Muscle layer of colon (tissue), 2 donors: ENCODE results near the gene PIK3R1.

Experiments used
- H3K27ac ChIP-seq: one replicate; pipeline ENCODE4 v1.7.0; 2013; ENCODE audit warnings: low read depth, mild to moderate bottlenecking, low read length, moderate library complexity
- H3K27me3 ChIP-seq, 2 donors: one replicate each; pipeline ENCODE4 v1.7.0; 2013; ENCODE audit warnings: low read length in 2 of 2, mild to moderate bottlenecking in 2 of 2; ENCODE audit not compliant: insufficient read depth in 2 of 2, control insufficient read depth in 1 of 2
- H3K36me3 ChIP-seq: one replicate; pipeline ENCODE4 v1.7.0; 2013; ENCODE audit warnings: mild to moderate bottlenecking, low read length; ENCODE audit not compliant: insufficient read depth
- H3K4me1 ChIP-seq: one replicate; pipeline ENCODE4 v1.7.0; 2013; ENCODE audit warnings: mild to moderate bottlenecking, low read length; ENCODE audit not compliant: insufficient read depth
- H3K4me3 ChIP-seq, 2 donors: one replicate each; pipeline ENCODE4 v1.7.0; 2013; ENCODE audit warnings: low read length in 2 of 2, low read depth in 1 of 2, mild to moderate bottlenecking in 1 of 2, moderate library complexity in 1 of 2
- H3K9ac ChIP-seq: one replicate; pipeline ENCODE4 v1.7.0; 2013; ENCODE audit warnings: low read length
- H3K9me3 ChIP-seq: one replicate; pipeline ENCODE4 v1.7.0; 2013; ENCODE audit warnings: mild to moderate bottlenecking, low read length
- donor health status: abdominal sarcoma.
- donor health status: Adenocarcinoma of cecum.

Gene PIK3R1

GRCh38 chr5:68253624-68254585 is 38.3 kb downstream of the PIK3R1 start:
- Histone ChIP-seq H3K9me3 (no peaks in the 10 kb centered on the region), H3K27ac (peak overlapping the region; percentile 68), H3K4me1 (peaks cover 96% of the 10 kb centered on the region), H3K27me3 (no peaks in the 10 kb centered on the region), H3K36me3 (no peaks in the 10 kb centered on the region), H3K4me3 (peak overlapping the region in 1 of 2 donors; percentile 2), H3K9ac (peak overlapping the region; percentile 18)

GRCh38 chr5:68254810-68255209 is 39.3 kb downstream of the PIK3R1 start:
- Histone ChIP-seq H3K27me3 (no peaks in the 10 kb centered on the region), H3K9ac (no peak overlapping the region), H3K4me3 (no peak overlapping the region), H3K27ac (peak overlapping the region; percentile 68), H3K4me1 (peaks cover 96% of the 10 kb centered on the region), H3K9me3 (no peaks in the 10 kb centered on the region), H3K36me3 (no peaks in the 10 kb centered on the region)

- Histone ChIP-seq H3K36me3 (no peaks in the 10 kb centered on the region), H3K4me3 (peak overlapping the region in 1 of 2 donors; percentile 2), H3K27me3 (no peaks in the 10 kb centered on the region), H3K27ac (peak overlapping the region; percentile 68), H3K4me1 (peaks cover 96% of the 10 kb centered on the region), H3K9ac (no peak overlapping the region), H3K9me3 (no peaks in the 10 kb centered on the region)
These were observed 40.0 kb downstream of the PIK3R1 start for GRCh38 chr5:68255305-68256120.

- Histone ChIP-seq H3K27ac (peak overlapping the region; percentile 64), H3K9me3 (no peaks in the 10 kb centered on the region), H3K9ac (no peak overlapping the region), H3K4me1 (peaks cover 95% of the 10 kb centered on the region), H3K36me3 (no peaks in the 10 kb centered on the region), H3K4me3 (no peak overlapping the region), H3K27me3 (no peaks in the 10 kb centered on the region)
These were observed 41.7 kb downstream of the PIK3R1 start for GRCh38 chr5:68257210-68257609.

GRCh38 chr5:68258531-68258930 is 43.0 kb downstream of the PIK3R1 start:
- Histone ChIP-seq H3K4me3 (peak overlapping the region in 1 of 2 donors; percentile 2), H3K4me1 (peaks cover 86% of the 10 kb centered on the region), H3K36me3 (no peaks in the 10 kb centered on the region), H3K9me3 (no peaks in the 10 kb centered on the region), H3K9ac (no peak overlapping the region), H3K27ac (peak overlapping the region; percentile 64), H3K27me3 (no peaks in the 10 kb centered on the region)

- peaks cover 85% of the 10 kb centered on the region for H3K4me1 ChIP-seq
- no peaks in the 10 kb centered on the region for H3K36me3 ChIP-seq
- H3K9ac ChIP-seq: no peak overlapping the region
- peak overlapping the region; percentile 60 for H3K27ac ChIP-seq
- H3K27me3 ChIP-seq: no peaks in the 10 kb centered on the region
- no peaks in the 10 kb centered on the region for H3K9me3 ChIP-seq
- no peak overlapping the region for H3K4me3 ChIP-seq
These were observed 44.1 kb downstream of the PIK3R1 start for GRCh38 chr5:68259700-68260099.

GRCh38 chr5:68260467-68260866 is 44.9 kb downstream of the PIK3R1 start:
- H3K9me3 ChIP-seq: no peaks in the 10 kb centered on the region
- no peaks in the 10 kb centered on the region for H3K36me3 ChIP-seq
- no peaks in the 10 kb centered on the region for H3K27me3 ChIP-seq
- no peak overlapping the region for H3K9ac ChIP-seq
- H3K27ac ChIP-seq: peak overlapping the region; percentile 19
- H3K4me1 ChIP-seq: peaks cover 85% of the 10 kb centered on the region
- no peak overlapping the region for H3K4me3 ChIP-seq

- peak overlapping the region; percentile 41 for H3K27ac ChIP-seq
- H3K4me1 ChIP-seq: peaks cover 87% of the 10 kb centered on the region
- H3K36me3 ChIP-seq: no peaks in the 10 kb centered on the region
- H3K9me3 ChIP-seq: no peaks in the 10 kb centered on the region
- no peak overlapping the region for H3K4me3 ChIP-seq
- no peak overlapping the region for H3K9ac ChIP-seq
- no peaks in the 10 kb centered on the region for H3K27me3 ChIP-seq
These were observed 45.6 kb downstream of the PIK3R1 start for GRCh38 chr5:68261169-68261568.

- Histone ChIP-seq H3K27ac (peak overlapping the region; percentile 41), H3K36me3 (no peaks in the 10 kb centered on the region), H3K9me3 (no peaks in the 10 kb centered on the region), H3K27me3 (no peaks in the 10 kb centered on the region), H3K4me1 (peaks cover 89% of the 10 kb centered on the region), H3K9ac (no peak overlapping the region), H3K4me3 (no peak overlapping the region)
These were observed 46.1 kb downstream of the PIK3R1 start for GRCh38 chr5:68261569-68262065.

GRCh38 chr5:68264024-68264956 is 48.7 kb downstream of the PIK3R1 start:
- no peaks in the 10 kb centered on the region for H3K27me3 ChIP-seq
- peak overlapping the region; percentile 75 for H3K27ac ChIP-seq
- H3K9me3 ChIP-seq: no peaks in the 10 kb centered on the region
- no peak overlapping the region for H3K9ac ChIP-seq
- H3K4me3 ChIP-seq: no peak overlapping the region
- no peaks in the 10 kb centered on the region for H3K36me3 ChIP-seq
- peaks cover 88% of the 10 kb centered on the region for H3K4me1 ChIP-seq
